Dedifferentiated amniotic fluid mesenchymal stem cell (primary cell): ENCODE measurements around the gene CNTN6.

ENCODE experiments used
- DNase-seq: peaks from one replicate; pipeline ENCODE4 v3.0.0-alpha.2; 2016; ENCODE audit errors: extremely low spot score

CNTN6 gene

DNA sequence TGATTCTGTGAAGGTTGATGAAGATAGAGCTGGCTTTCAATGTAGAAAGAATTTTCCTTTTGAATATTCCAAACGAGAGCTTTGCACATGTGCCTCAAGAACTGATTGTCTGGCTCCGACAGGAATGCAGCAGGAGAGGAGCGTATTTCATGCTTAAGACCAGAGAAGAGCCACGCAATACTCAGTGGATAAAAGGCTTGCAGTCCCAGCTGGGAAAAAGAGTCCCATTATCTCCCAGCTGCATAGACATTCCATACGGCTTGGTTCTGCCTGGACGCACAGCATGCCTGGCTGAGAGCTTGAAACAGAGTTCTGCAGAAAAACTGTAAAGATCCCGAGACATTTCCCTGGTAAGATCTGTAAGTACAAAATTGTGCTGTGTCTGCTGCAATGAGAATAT lies at the start of gene CNTN6:
CNTN6 (plus strand) TSS at position 254 of the 400 bp plus-strand sequence. CDS start 54,985 bp downstream, outside the sequence.
- no peak for DNase-seq

DNA sequence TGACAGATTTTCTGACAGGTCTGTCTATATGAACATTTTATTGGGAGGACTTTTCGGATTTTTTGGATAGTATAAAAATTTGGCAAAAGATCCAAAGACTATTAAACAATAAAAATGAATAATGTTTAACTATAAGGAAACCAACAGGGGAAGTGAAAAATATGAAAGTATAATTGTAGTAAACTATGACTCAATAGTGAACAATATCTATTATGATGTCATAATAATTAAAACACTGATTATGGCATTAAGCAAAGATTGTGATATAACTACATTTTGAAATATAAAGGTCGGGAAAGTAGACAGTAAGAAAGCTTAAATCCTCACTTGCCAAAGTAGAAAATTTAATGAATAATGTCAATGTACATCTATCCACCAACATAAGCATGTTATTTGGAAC lies 44.3 kb upstream of the CNTN6 start:
- no peak for DNase-seq

DNA sequence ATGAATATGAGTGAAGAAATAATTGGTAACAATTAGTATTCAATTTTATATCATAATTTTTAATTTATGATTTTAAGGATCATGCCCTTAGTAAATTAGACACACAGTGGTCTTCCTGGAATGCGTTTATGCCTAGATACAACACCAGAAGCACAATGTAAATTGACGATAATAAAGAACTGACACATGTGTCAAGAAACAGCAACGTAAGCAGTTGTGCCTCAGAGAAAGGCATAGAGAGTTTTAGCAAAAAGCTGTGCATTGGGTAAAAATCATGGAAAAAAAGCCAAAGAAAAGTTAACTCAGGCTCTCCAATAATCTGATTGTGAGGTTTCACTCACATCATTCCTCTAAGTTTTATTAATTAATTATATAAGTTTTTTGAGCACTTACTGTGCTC lies 37.0 kb upstream of the CNTN6 start:
- DNase-seq, result no peak

DNA sequence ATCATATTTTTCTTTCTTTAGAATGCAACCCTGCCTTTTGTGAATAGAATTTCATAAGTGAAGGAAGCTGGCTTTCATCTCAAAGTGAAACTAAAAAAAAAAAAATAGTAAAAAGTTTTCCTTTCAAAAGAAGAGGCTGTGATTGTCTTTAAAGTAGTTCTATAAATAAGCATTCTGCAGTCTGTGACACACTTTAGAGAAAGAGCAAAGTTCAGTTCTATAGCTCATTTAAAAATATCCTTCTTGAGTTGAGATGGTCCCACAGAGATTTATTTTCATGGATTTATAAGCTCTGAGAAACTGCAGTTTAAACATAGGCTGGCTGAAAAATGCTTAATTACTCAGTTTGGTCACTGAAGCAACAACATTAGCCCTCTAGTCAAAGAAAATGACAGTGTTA lies 36.1 kb upstream of the CNTN6 start:
- DNase-seq, result no peak

DNA sequence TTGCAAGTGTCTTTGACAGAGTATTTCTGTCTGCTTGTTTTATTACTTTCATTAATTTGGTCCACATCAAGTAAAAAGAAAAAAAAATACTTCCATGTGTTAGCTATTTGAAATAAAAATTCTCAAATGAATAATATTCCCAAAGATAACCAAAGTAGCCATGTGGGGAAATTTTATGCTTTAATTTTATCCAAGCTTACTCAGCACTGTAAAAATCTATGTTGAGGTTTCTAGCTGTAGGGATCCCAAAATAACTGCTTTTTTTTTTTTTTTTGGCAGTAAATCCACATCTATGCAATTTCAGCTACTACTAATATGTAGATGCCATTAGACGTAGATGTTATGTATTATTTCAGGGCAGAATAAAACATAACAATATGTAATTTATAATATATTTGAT lies 35.4 kb upstream of the CNTN6 start:
- DNase-seq, result no peak

DNA sequence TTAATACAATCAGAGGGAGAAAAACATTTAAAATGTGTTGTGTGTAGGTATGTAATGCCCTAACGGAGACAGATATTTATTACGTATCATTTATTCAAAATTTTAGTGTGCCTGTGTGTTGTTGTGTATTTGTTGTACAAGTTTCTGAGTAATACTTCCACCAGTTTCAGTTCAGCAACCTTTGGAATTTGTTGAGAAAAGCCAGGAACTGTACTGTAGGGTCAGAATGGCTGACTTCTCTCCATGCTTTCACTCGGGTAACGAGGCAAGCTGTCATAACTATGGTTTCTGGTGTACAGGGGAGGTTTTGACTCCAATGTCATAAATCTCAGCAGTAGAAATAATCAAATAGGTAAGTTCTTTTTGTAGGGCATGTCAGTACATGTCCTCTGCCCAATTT lies 23.8 kb upstream of the CNTN6 start:
- no peak for DNase-seq

DNA sequence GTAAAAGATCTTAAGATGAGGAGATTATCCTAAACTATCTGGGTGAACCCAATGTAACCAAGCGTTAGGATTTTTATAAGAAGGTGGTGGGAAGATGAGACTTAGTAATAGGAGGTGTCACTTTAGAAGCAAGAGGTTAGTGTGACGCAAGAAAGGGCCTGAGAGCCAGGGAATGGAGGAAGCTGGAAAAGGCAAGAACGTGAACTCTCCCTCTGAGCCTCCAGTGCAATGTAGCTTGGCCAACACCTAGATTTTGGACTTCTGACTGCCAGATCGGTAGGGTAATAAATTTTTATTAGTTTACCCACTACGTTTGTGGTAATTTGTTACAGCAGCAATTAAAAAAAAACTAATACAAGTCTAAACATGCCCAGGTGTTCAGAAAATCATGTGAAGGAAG lies 20.8 kb upstream of the CNTN6 start:
- no peak for DNase-seq

DNA sequence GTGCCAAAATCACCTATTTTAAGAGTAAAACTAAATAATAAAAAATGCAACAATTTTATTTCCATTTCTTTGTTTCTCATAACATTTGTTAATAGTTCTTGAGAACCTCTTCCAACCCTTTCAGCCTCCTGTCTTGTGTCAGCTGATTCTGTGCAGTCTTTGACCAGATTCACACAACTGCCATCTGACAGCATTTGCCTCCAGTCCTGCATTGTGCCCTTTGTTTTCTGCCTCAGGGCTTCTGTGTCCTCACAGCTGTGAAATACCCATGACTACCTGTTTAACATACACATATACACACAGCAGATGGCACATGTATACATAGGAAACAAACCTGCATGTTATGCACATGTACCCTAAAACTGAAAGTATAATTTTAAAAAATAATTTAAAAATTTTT lies 13.2 kb upstream of the CNTN6 start:
- DNase-seq, result no peak

DNA sequence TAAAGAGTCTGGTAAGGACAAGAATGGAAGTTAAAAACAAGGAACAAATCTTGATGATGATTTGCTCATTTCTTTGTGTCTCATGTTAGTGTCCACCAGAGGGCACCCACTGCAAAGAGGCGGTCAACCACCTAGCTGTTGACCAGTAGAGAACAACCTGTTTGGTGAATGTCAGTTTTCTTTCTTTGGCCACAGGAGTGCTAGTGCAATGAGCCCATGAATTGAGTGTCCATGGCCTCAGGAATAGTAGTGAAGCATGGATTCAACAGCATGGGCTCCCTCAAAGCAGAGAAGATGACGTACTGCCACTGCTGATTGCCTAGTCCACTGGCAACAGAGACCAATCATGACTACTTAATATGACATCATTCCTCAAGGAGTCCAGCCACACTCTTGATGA lies 10.7 kb upstream of the CNTN6 start:
- no peak for DNase-seq

DNA sequence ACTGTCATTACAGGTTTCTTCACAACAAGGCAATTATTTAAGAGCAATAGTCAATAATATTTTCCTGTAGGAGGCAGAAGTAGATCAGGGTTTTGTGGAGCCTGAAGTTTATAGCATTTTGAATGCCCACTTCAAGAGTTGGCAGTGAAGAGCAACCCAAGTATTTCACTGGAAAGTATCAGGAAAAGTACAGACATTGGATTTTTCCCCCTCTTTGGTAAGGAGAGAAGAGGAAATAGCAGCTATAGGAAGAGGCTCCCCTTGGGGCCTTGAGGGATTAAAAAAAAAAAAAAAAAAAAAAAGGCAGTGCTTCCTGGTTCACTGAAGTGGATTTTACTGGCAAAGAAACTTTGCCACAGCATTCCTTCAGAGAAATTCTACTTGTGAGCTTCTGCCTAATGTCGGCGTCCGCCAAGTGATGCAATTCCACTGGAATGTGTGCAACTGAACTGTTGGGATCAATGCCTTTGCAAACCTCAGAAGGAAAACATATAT lies 5.7 kb upstream of the CNTN6 start:
- peak; percentile 52 for DNase-seq

DNA sequence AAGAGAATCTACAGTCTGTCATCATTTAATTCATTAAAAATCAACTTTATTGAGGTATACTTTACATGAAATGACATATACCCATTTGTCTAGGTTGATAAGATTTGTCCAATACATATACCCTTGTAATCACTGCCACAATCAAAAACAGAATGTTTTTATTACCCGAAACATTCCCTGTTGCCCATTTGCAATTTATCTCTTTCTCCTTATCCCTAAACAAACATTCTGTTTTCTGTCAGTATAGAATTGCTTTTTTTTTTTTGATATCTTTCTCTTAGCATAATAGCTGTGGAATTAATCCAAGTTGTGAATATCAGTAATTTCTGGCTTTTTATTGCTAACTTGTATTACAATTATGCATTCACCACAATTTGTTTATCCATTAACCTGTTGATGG lies 4.3 kb upstream of the CNTN6 start:
- no peak for DNase-seq

DNA sequence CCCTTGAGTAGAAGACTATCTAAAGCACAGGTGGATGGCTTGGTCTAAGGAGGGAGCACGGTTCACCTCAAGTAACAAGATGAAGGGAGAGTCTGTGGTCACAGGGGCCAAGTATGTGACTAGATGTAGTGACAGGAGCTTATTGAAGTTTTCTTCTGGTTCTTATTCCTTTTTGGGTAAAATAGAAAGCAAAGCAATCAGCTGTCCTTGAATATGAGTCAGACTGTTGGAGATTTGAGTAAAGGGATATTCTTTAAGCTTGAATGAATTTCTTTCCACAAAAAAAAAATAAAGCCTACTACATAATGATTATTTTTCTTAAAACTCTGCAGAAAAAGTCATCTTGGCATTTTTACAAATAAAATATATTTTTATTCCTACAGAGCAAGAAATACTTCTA lies 1.5 kb upstream of the CNTN6 start:
- DNase-seq, result no peak

DNA sequence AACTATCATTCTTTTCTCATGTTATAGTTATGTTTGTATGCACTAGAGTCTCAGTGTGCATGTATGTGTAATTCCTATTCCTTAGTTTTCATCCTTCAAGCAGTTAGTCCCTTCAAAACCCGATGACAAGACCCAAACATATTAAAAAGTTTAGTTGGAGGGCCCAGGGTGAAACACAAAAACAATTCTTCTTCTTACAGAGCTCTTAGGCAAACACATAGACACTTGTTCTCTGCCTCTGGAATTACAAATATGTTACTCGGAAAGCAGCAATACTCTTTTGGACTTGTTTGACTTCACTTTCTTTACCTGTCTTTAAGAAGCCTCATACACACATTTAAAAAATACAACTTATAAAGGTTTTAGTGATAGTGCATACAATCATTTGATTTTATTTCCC lies 763 bp upstream of the CNTN6 start:
- DNase-seq, result no peak

DNA sequence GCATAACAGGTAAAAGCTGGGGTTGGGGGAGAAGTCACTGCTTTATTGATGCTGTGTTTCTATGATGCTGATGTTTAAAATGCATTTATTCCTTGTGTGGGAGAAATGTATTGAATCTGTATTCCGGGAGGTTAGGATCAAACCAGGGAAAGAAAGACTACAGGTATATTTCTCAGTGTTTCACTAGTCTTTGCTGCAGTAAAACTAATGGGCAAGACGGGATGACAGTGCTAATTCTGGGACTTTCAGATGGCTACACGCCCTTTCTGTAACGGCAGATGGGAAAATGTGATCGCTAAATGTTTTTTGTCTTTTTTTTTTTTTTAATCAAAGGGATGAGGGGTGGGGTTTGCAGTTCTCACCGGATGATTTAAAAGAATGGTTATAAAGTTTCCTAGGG lies 393 bp downstream of the CNTN6 start:
- no peak for DNase-seq

DNA sequence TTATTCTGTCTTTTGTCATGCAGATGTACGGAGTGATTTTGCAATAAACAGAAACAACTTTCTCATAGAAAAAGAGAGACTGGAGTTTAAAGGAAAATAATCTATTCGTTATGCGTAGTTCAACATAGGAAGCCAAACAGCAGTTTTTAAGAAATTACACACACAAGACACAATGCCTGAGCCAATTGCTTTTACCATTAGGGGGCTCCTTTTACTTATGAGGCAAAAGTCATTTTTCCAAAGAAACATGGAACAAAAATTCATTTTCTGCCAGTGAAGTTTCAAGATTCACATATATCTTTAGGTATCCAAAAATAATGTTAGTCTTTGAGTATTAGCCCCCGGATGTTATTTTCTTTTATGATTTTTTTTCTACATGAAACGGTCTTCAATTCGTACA lies 10.7 kb downstream of the CNTN6 start:
- no peak for DNase-seq

DNA sequence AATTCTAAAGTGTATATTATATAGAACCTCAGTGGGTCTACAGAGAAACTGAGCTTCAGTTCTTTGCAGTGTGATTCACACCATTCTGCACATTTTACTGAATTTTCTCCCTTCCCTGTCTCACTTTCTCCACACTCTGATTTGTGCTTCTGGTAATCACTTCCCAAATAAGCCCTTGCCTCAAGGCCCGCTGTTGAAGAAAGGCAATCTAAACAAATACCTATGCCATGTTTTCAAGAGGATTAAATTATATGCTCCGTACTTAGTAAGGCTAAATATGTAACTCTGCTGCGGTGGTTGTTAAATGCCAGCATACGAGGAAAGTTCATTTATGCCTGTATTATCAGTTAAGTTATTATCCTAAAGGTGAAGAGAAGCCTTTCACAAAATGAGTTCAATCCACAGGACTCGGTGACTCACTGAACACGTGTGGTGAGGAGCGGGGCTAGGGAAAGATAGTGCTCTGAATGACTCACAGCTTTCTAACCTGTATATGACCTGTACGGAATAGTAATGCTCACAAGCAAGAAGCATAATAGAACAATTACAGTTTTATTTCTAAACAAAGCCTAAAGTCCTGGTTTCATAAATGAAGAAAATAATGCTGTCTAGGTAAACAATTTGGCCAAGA lies 25.1 kb downstream of the CNTN6 start:
- DNase-seq, result no peak

DNA sequence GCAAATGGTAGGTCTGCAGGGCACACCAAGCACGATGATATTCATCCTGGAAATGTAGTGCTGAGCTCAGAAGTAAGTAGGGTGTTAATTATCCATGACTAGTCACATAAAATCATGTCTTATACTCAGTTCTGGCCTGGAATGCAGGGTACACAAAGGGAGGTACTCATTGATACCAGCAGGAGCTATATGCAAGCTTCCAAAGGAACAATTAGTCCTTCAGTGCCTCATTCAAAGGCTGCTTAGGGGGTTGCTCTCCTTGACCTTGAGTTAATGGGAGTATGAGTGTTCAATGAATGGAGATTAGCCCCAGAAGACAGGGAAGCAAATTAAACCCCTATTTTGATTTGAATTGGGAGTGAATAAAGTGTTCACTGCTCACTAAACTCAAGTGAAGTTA lies 38.3 kb downstream of the CNTN6 start:
- DNase-seq, result no peak

DNA sequence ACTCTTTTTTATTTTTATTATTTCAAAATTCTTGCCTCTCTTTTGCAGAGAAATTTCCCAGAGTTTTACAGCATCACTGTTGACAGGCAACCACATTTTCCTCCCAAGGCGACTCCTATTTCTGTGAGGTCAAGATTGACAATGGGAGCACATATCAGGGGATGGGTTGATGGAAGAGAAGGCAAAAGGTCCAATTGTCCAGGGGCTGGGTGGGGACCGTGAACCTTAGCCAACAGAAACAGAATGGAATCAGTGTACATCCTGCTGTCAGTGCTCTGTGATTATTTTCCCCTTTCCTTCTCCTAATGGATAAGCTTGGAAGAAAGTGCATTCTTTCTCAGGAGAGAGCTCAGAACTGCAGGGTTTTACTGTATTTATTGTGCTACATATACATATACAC lies 42.4 kb downstream of the CNTN6 start:
- no peak for DNase-seq

DNA sequence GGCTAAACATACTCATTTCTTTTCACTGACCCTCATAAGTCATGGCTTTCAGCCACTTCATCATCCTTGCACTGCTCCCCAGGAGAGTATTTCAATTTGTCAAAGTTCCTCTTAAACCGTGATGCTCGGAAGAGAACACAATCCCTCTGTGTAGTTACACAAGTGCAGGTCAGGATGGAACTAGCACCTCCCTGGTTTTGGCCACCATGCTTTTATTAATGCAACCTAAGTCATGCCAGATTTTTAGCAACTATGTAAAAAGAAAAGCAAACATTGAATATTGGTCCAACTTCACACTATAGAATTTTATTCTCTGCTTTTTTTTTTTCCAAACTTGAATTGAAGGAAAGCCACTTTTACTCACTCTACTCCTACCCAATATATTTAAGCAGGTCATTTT lies 45.2 kb downstream of the CNTN6 start:
- no peak for DNase-seq

DNA sequence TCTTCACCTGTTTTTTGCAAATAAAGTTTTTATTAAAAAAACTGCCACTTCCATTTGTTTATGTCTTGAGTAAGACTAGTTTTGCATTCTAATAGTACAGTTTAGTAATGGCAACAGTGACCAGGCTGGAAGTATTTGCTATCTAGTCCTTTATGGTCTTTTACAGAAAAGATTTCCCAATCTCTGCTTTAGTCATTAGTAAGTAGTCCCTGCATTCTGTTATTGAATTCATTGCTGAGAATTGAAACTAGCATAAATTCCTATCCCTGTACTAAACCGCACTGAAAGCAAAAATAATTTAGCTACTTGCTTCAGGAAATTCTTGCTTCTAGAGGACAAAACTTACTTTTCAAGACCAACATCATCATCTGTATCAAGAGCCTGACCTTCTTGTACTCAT lies 46.2 kb downstream of the CNTN6 start:
- DNase-seq, result no peak

DNA sequence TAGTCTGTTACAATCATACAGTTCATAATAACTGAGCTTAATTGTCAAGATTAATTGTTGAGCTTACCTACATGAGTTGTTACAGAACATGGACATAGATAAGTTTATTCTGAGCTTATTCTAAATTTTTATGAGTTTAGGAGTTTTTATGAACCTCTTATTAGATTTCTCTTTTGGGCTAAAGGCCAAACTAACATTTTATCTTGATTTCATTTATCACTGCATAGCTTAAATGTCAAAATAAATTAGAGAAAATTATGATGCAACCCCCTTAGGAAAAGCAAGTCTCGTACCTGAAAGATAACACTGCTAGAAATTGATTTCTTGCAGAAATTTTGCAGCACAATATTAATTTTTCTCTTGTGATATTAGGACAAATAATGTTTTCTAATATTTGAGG lies 54.5 kb downstream of the CNTN6 start:
- DNase-seq, result no peak

DNA sequence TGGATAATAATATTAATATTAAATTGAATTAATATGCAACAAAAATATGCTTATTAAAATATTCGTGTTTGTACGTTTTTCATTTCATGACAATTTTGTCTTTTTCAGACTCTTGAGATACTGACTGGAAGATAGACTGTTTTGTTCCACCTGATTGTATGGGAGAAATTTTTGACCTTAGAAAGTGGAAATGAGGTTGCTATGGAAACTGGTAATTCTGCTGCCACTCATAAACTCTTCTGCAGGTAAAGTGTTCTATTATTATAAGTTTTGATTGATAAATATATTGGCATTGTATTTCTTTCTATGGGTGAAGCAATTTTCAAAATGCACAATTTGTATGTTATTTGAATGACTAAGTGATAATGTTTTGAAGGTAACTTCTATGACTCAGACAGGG lies 55.0 kb downstream of the CNTN6 start:
- no peak for DNase-seq

DNA sequence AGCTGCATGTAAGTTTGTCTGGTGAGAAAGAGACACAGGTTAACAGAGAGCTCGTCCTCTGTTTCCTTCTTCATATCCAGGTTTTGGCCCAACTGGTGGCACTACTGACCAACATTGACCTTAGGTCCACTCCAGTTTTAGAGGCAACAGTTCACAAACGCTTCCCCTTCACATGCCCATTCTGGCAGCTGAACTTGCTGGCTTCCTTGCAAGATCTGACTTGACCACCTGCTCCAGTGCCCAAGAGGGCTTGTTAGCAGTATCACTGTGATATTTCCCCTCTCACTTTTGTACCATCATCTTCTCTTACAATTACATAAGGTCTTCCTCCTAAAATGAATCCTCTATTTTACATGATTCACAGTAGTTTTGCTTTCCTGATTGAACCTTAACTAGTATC lies 71.3 kb downstream of the CNTN6 start:
- DNase-seq, result no peak

DNA sequence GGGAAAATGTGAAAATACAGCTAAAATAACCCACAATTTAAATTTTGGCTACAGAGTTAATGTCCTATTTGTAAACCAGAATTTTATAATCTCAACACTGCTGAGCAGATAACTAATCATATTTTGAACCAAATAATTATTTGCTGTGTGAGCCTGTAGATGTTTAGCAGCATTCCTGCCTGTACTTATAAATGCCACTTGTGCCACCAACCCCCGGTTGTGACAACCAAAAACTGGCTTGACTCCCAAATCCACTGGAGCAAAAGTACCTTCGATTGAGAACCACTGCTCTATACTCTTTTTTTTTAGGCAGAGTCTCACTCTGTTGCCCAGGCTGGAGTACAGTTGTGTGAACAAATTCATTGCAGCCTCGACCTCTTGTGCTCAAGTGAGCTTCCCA lies 78.5 kb downstream of the CNTN6 start:
- DNase-seq, result no peak
